Parathyroid adenoma (tissue), 2 donors: Measurements from ENCODE around the gene DUSP28.

ENCODE experiments used
- H2AFZ ChIP-seq: fragments of 300-600 bp; sonication (generic); one replicate; pipeline ENCODE4 v1.7.0; 2017; ENCODE audit warnings: antibody characterized with exemption, mild to moderate bottlenecking
- H3K27ac ChIP-seq: fragments of 300-600 bp; sonication (generic); one replicate; pipeline ENCODE4 v1.7.0; 2017
- H3K27me3 ChIP-seq: fragments of 300-600 bp; sonication (generic); one replicate; pipeline ENCODE4 v1.7.0; 2017; ENCODE audit warnings: low read length; ENCODE audit not compliant: control insufficient read depth, insufficient read depth
- H3K36me3 ChIP-seq: fragments of 300-600 bp; sonication (generic); one replicate; pipeline ENCODE4 v1.7.0; 2017; ENCODE audit warnings: low read length; ENCODE audit not compliant: control insufficient read depth, insufficient read depth
- H3K4me1 ChIP-seq: fragments of 300-600 bp; sonication (generic); one replicate; pipeline ENCODE4 v1.7.0; 2017; ENCODE audit warnings: control low read depth
- H3K4me2 ChIP-seq: fragments of 300-600 bp; sonication (generic); one replicate; pipeline ENCODE4 v1.7.0; 2017; ENCODE audit warnings: low read length
- H3K4me3 ChIP-seq: fragments of 300-600 bp; sonication (generic); one replicate; pipeline ENCODE4 v1.7.0; 2017; ENCODE audit warnings: low read depth, low read length
- H3K79me2 ChIP-seq: fragments of 300-600 bp; sonication (generic); one replicate; pipeline ENCODE4 v1.7.0; 2017; ENCODE audit warnings: control low read depth
- H3K9ac ChIP-seq: fragments of 300-600 bp; sonication (generic); one replicate; pipeline ENCODE4 v1.7.0; 2017; ENCODE audit warnings: mild to moderate bottlenecking
- H3K9me3 ChIP-seq: fragments of 300-600 bp; sonication (generic); one replicate; pipeline ENCODE4 v1.7.0; 2017; ENCODE audit warnings: low read length; ENCODE audit not compliant: control insufficient read depth
- TF ChIP-seq, protein P1 (sequence below): fragments of 300-600 bp; sonication (generic); IDR thresholded peaks from one replicate; pipeline ENCODE4 v1.7.0; 2017; ENCODE audit warnings: antibody characterized with exemption, mild to moderate bottlenecking
- donor health status: primary hyperparathyroidism.

Gene DUSP28

DNA sequence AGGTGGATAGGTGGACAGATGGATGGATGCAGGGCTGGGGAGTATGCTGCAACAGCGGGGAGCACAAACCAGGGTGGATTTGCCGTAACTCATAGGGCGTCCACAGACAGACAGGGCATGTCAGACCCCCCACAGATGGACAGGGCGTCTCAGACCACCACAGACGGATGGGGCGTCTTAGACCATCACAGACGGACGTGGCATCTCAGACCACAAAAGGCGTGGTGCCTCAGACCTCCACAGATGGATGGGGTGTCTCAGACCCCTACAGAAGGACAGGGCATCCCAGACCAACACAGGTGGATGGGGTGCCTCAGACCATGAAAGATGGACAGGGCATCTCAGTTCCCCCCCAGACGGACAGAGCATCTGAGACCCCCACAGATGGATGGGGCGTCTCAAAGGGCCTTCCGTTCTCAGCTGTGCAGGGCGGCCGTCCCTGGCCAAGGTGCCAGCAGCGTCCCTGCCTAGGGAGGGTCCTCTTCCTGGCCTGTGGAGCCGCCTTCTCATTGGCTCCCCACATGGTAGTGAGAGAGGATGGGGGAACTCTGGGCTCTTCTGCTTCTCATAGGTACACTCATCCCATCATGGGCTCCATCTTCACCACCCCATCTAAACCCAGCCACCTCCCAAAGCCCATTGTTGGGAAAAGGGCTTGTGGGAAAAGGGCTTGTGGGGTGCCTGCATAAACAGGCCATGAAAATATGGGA lies 4.5 kb upstream of the DUSP28 start:
- Histone ChIP-seq H3K4me2 (no peak overlapping the region), H3K9me3 (no peaks in the 10 kb centered on the region), H3K4me1 (peaks cover 11% of the 10 kb centered on the region), H3K27me3 (no peaks in the 10 kb centered on the region), H2AFZ (no peak overlapping the region), H3K36me3 (no peaks in the 10 kb centered on the region), H3K9ac (no peak overlapping the region), H3K4me3 (no peak overlapping the region), H3K79me2 (peaks cover 35% of the 10 kb centered on the region), H3K27ac (no peak overlapping the region)
- TF ChIP-seq, protein P1, sequence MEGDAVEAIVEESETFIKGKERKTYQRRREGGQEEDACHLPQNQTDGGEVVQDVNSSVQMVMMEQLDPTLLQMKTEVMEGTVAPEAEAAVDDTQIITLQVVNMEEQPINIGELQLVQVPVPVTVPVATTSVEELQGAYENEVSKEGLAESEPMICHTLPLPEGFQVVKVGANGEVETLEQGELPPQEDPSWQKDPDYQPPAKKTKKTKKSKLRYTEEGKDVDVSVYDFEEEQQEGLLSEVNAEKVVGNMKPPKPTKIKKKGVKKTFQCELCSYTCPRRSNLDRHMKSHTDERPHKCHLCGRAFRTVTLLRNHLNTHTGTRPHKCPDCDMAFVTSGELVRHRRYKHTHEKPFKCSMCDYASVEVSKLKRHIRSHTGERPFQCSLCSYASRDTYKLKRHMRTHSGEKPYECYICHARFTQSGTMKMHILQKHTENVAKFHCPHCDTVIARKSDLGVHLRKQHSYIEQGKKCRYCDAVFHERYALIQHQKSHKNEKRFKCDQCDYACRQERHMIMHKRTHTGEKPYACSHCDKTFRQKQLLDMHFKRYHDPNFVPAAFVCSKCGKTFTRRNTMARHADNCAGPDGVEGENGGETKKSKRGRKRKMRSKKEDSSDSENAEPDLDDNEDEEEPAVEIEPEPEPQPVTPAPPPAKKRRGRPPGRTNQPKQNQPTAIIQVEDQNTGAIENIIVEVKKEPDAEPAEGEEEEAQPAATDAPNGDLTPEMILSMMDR, result no peak

DNA sequence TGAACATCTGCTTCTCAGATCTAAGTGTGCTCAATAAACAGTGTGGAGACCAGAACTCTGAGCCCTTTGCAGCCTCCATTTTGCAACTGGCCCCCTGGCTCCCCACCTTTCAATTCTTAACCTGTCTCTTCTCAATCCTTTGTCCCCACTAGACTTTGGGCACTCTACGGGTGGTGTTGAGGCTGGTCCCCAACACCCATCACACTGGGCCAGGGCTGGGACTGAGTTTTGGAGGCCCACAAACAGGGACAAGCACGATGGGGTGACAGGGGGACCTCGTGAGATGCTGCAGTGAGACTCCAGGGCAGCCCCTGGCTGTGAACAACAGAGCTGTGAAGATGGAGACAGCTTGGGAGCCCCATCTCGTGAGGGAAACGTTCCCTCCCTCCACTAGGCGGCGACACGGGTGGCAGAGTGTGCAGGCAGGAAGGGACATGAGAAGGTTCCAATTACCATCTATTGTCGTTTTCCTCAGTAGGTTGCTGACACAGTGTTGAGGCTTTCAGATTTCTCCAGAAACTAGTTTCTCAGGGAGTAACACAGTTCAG lies 3.5 kb upstream of the DUSP28 start:
- H3K9ac ChIP-seq, result no peak overlapping the region

DNA sequence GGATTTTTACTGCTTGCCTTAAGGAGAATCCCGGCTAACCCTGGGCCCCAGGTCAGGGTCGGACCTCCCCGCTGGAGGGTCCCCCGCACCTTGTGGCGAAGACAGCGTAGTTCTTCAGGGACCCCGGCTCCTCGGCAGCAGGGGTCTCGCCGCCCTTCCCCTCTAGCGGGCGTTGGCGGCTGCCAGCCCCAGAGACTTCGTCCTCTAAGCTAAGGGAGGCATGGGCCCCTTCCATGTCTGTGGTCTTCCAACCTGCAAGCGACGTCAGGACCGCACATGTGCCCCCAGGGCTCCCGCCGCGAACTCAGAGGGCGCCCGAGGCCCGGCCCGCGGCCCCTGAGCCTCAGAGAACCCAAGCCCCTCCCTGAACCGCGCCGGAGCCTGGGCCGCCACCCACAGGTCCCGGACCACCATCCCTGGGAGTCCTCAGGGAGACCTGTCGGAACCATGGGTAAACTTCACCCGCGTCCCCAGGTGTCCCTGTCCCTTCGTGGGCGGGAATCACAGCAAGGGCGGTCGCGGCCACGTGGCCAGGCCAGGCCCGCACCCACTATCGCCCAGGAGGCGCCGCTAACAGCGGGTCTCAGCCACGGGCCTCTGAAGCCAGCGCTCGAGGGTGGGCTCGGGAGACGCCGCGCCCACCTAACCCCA lies 2.9 kb upstream of the DUSP28 start:
- no peak overlapping the region for H3K9ac ChIP-seq

More for the DNA sequence above, 3.5 kb upstream of the DUSP28 start:
- H2AFZ ChIP-seq, result no peak overlapping the region
- no peaks in the 10 kb centered on the region for H3K27me3 ChIP-seq
- no peaks in the 10 kb centered on the region for H3K9me3 ChIP-seq
- peaks cover 13% of the 10 kb centered on the region for H3K4me1 ChIP-seq
- H3K36me3 ChIP-seq, result no peaks in the 10 kb centered on the region
- H3K27ac ChIP-seq, result no peak overlapping the region
- H3K4me3 ChIP-seq, result no peak overlapping the region
- TF ChIP-seq, protein P1, result peak; percentile 35
- H3K79me2 ChIP-seq, result peaks cover 35% of the 10 kb centered on the region
- no peak overlapping the region for H3K4me2 ChIP-seq

DNA sequence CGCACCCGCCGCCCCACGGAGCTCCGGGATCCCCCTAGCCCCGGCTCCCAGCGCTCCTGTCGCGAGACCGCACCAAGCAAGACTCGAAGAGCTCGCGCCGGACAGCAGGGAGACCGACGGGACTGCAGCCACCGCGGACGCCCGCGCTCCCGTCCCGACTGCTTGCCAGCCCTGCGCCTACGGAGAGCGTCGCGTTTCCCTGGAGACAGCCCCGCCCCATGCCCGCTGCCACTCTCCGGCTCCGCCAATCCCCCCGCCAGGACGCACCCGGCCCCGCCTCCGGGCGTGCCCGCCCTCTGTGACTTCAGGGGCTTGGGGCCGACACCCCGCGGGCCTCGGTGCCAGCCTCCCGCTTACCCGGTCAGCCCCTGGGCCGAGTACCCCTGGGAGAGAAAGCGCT lies 2.3 kb upstream of the DUSP28 start, which contains the start of gene ANKMY1:
TSS of gene ANKMY1 (minus strand) at position 181 of the 400 bp plus-strand sequence. CDS start 653 bp downstream, outside the sequence.
- no peak within 1 kb of the TSS for H3K27ac ChIP-seq
- H3K4me1 ChIP-seq, result peaks cover 16% of the 10 kb centered on the region
- H3K27me3 ChIP-seq, result no peaks in the 10 kb centered on the region
- H3K9ac ChIP-seq, result no peak within 1 kb of the TSS
- H3K79me2 ChIP-seq, result peaks cover 35% of the 10 kb centered on the region
- H3K4me2 ChIP-seq, result peak within 1 kb of the TSS; percentile 63
- TF ChIP-seq, protein P1, result no peak
- H2AFZ ChIP-seq, result peak within 1 kb of the TSS; percentile 39
- H3K4me3 ChIP-seq, result peak within 1 kb of the TSS; percentile 11
- H3K36me3 ChIP-seq, result no peaks in the 10 kb centered on the region
- H3K9me3 ChIP-seq, result no peaks in the 10 kb centered on the region

More for the DNA sequence above, 2.9 kb upstream of the DUSP28 start:
- Histone ChIP-seq H3K4me3 (no peak overlapping the region), H3K79me2 (peaks cover 35% of the 10 kb centered on the region), H3K9me3 (no peaks in the 10 kb centered on the region), H3K4me2 (peak overlapping the region; percentile 63), H3K27me3 (no peaks in the 10 kb centered on the region), H3K4me1 (peaks cover 16% of the 10 kb centered on the region), H3K27ac (no peak overlapping the region), H3K36me3 (no peaks in the 10 kb centered on the region), H2AFZ (peak overlapping the region; percentile 39)
- TF ChIP-seq, protein P1, result no peak
